Astrocyte (in vitro differentiated cells and primary cell): ENCODE measurements around the gene SSTR4. TPM values are rescaled to one million over a fixed set of nuclear protein-coding genes. Genes with fewer than 3 reads are reported as not detected.

Experiments
- DNase-seq: peaks from one replicate; pipeline ENCODE4 v3.0.0-alpha.2; 2010; ENCODE audit warnings: low read depth
- FAIRE-seq: peaks from 2 replicates; lab custom pipeline; 2011; peaks lifted over from hg19 to GRCh38; lab: Jason Lieb, UNC
- H2AFZ ChIP-seq: 2 replicates; pipeline ENCODE4 v1.6.0; 2012; ENCODE audit warnings: low read depth, low read length, inconsistent platforms
- H3K27ac ChIP-seq: 2 replicates; pipeline ENCODE4 v1.5.1; 2011; ENCODE audit warnings: low read depth, low read length, inconsistent platforms
- H3K27me3 ChIP-seq: 2 replicates; pipeline ENCODE4 v1.6.0; 2011; ENCODE audit warnings: low read length, inconsistent platforms; ENCODE audit not compliant: insufficient read depth
- H3K36me3 ChIP-seq: 2 replicates; pipeline ENCODE4 v1.5.1; 2011; ENCODE audit warnings: low read length, inconsistent platforms; ENCODE audit not compliant: insufficient read depth
- H3K4me1 ChIP-seq: 2 replicates; pipeline ENCODE4 v1.5.1; 2011; ENCODE audit warnings: low read length, inconsistent platforms; ENCODE audit not compliant: insufficient read depth
- H3K4me2 ChIP-seq: 2 replicates; pipeline ENCODE4 v1.6.0; 2012; ENCODE audit warnings: low read length, inconsistent platforms
- H3K4me3 ChIP-seq: 2 replicates; pipeline ENCODE4 v1.5.1; 2011; ENCODE audit warnings: low read depth, mild to moderate bottlenecking, low read length, inconsistent platforms; ENCODE audit not compliant: insufficient read depth
- H3K79me2 ChIP-seq: 2 replicates; pipeline ENCODE4 v1.6.0; 2012; ENCODE audit warnings: mild to moderate bottlenecking, low read length, inconsistent platforms; ENCODE audit not compliant: insufficient read depth
- H3K9ac ChIP-seq: 2 replicates; pipeline ENCODE4 v1.6.0; 2012; ENCODE audit warnings: mild to moderate bottlenecking, low read length, inconsistent platforms
- H3K9me3 ChIP-seq: 2 replicates; pipeline ENCODE4 v1.5.1; 2012; ENCODE audit warnings: low read depth, mild to moderate bottlenecking, low read length, inconsistent platforms; ENCODE audit not compliant: insufficient read depth
- H4K20me1 ChIP-seq: 2 replicates; pipeline ENCODE4 v1.6.0; 2012; ENCODE audit warnings: low read length, inconsistent platforms; ENCODE audit not compliant: insufficient read depth
- H3K27ac Mint-ChIP-seq: one replicate; pipeline ENCODE4 v1.8.0; 2021; ENCODE audit warnings: mild to moderate bottlenecking, mixed read lengths; ENCODE audit not compliant: unreplicated experiment
- H3K27me3 Mint-ChIP-seq: one replicate; pipeline ENCODE4 v1.8.0; 2021; ENCODE audit warnings: low read depth, mixed read lengths; ENCODE audit not compliant: unreplicated experiment
- H3K36me3 Mint-ChIP-seq: one replicate; pipeline ENCODE4 v1.8.0; 2021; ENCODE audit warnings: low read depth, mixed read lengths; ENCODE audit not compliant: unreplicated experiment
- H3K4me1 Mint-ChIP-seq: one replicate; pipeline ENCODE4 v1.8.0; 2021; ENCODE audit warnings: low read depth, mixed read lengths; ENCODE audit not compliant: unreplicated experiment
- H3K4me3 Mint-ChIP-seq: one replicate; pipeline ENCODE4 v1.8.0; 2021; ENCODE audit warnings: mild to moderate bottlenecking, moderate library complexity, mixed read lengths; ENCODE audit not compliant: unreplicated experiment
- H3K9me3 Mint-ChIP-seq: one replicate; pipeline ENCODE4 v1.8.0; 2021; ENCODE audit warnings: mild to moderate bottlenecking, mixed read lengths; ENCODE audit not compliant: unreplicated experiment
- CTCF ChIP-seq: IDR thresholded peaks from 2 replicates; pipeline ENCODE4 v1.5.1; 2011; ENCODE audit warnings: low read depth, mild to moderate bottlenecking, inconsistent platforms, low read length, moderate library complexity; ENCODE audit not compliant: insufficient read depth
- EZH2 ChIP-seq: IDR thresholded peaks from 2 replicates; pipeline ENCODE4 v1.6.1; 2012; ENCODE audit warnings: mild to moderate bottlenecking, low read length, inconsistent platforms; ENCODE audit not compliant: insufficient read depth
- total RNA-seq: library from RNA; stranded (reverse); gene quantifications from 2 replicates; pipeline ENCODE4 v1.2.1, GENCODE V29; 2021

The SSTR4 gene
- total RNA-seq, 1 donor from 2014 or later: not detected

GRCh38 chr20:23050076-23050838 is 15.1 kb downstream of the SSTR4 start:
- peak overlapping the region; percentile 65 for H3K9ac ChIP-seq

GRCh38 chr20:23050847-23051627 is 15.9 kb downstream of the SSTR4 start:
- Histone ChIP-seq H3K27me3 (peaks cover 16% of the 10 kb centered on the region), H2AFZ (peak overlapping the region; percentile 93), H3K4me3 (peak overlapping the region; percentile 61), H3K9me3 (no peaks in the 10 kb centered on the region), H3K4me2 (peak overlapping the region; percentile 98), H3K36me3 (no peaks in the 10 kb centered on the region), H3K9ac (peak overlapping the region; percentile 84), H3K27ac (peak overlapping the region; percentile 59), H4K20me1 (no peaks in the 10 kb centered on the region), H3K79me2 (peaks cover 9% of the 10 kb centered on the region), H3K4me1 (peaks cover 24% of the 10 kb centered on the region)
- peaks cover 4% of the 10 kb centered on the region for H3K9me3 Mint-ChIP-seq
- DNase-seq (peak; percentile 48), FAIRE-seq (no peak)
- H3K27me3 Mint-ChIP-seq: peaks cover 32% of the 10 kb centered on the region
- H3K27ac Mint-ChIP-seq: peak overlapping the region; percentile 94
- peak overlapping the region; percentile 91 for H3K4me3 Mint-ChIP-seq
- TF ChIP-seq EZH2: no peak
- TF ChIP-seq CTCF: peak; percentile 66
- H3K4me1 Mint-ChIP-seq: peaks cover 2% of the 10 kb centered on the region
- H3K36me3 Mint-ChIP-seq: no peaks in the 10 kb centered on the region

More at GRCh38 chr20:23050076-23050838, 15.1 kb downstream of the SSTR4 start:
- peaks cover 24% of the 10 kb centered on the region for H3K4me1 ChIP-seq
- DNase-seq: no peak
- TF ChIP-seq EZH2 (no peak), CTCF (no peak)
- Mint-ChIP-seq H3K4me3 (peak overlapping the region; percentile 91), H3K27ac (peak overlapping the region; percentile 72), H3K36me3 (no peaks in the 10 kb centered on the region), H3K27me3 (peaks cover 32% of the 10 kb centered on the region), H3K9me3 (peaks cover 4% of the 10 kb centered on the region), H3K4me1 (peaks cover 2% of the 10 kb centered on the region)
- no peaks in the 10 kb centered on the region for H4K20me1 ChIP-seq
- peak overlapping the region; percentile 80 for H2AFZ ChIP-seq
- H3K4me2 ChIP-seq: peak overlapping the region; percentile 98
- peaks cover 9% of the 10 kb centered on the region for H3K79me2 ChIP-seq
- FAIRE-seq: no peak
- peak overlapping the region; percentile 6 for H3K27ac ChIP-seq
- H3K9me3 ChIP-seq: no peaks in the 10 kb centered on the region
- H3K36me3 ChIP-seq: no peaks in the 10 kb centered on the region
- H3K4me3 ChIP-seq: peak overlapping the region; percentile 61
- H3K27me3 ChIP-seq: peaks cover 17% of the 10 kb centered on the region
